IMR-90 (cell line): ENCODE results near the gene CAMP. TPM values are rescaled to one million over a fixed set of nuclear protein-coding genes. Genes with fewer than 3 reads are reported as not detected.

Experiments used
- ATAC-seq: fragments of 200-7000 bp; cut with Tn5 transposase; 2 replicates; pipeline ENCODE4 v1.9.1; 2020; ENCODE audit warnings: low read depth, mild to moderate bottlenecking, moderate library complexity
- BruUV-seq: library from RNA; stranded (reverse); fragments of 400-500 nt; replicated peaks from 2 replicates; lab custom pipeline; 2021; lab: Mats Ljungman, UMichigan
- CTCF ChIA-PET: fragments of 300-600 bp; formaldehyde crosslinking; extraction: SDS; loops from one replicate; lab custom pipeline; 2021; ENCODE audit warnings: antibody characterized with exemption; lab: Yijun Ruan, JAX
- POLR2A ChIA-PET: fragments of 300-600 bp; sonication (Branson Sonifier 250); formaldehyde crosslinking; loops from one replicate; lab custom pipeline; 2022; ENCODE audit warnings: antibody characterized with exemption; ENCODE audit not compliant: unreplicated experiment; lab: Charles Lee
- DNase-seq: peaks from one replicate; pipeline ENCODE4 v3.0.0; 2013
- H2AFZ ChIP-seq: replicated peaks from 2 replicates; pipeline ENCODE3; 2013; ENCODE audit warnings: low read length, mild to moderate bottlenecking; ENCODE audit not compliant: poor library complexity
- H2AK5ac ChIP-seq: 2 replicates; pipeline ENCODE4 v1.6.1; 2013; ENCODE audit warnings: low read depth, low read length, inconsistent platforms
- H2AK9ac ChIP-seq: replicated peaks from 2 replicates; pipeline ENCODE3; 2013; ENCODE audit warnings: mild to moderate bottlenecking, low read depth, low read length, moderate library complexity; ENCODE audit not compliant: poor library complexity
- H2BK120ac ChIP-seq: 2 replicates; pipeline ENCODE4 v1.6.1; 2013; ENCODE audit warnings: low read depth, low read length, inconsistent platforms
- H2BK15ac ChIP-seq: 3 replicates; pipeline ENCODE4 v1.6.1; 2013; ENCODE audit warnings: low read depth, low read length, inconsistent platforms
- H2BK20ac ChIP-seq: 2 replicates; pipeline ENCODE4 v1.6.1; 2013; ENCODE audit warnings: low read depth, mild to moderate bottlenecking, inconsistent platforms, low read length, moderate library complexity
- H2BK5ac ChIP-seq: 2 replicates; pipeline ENCODE4 v1.6.1; 2013; ENCODE audit warnings: mild to moderate bottlenecking, low read depth, low read length, inconsistent platforms; ENCODE audit not compliant: poor library complexity, severe bottlenecking
- H3K14ac ChIP-seq: replicated peaks from 2 replicates; pipeline ENCODE4 v1.6.1; 2013; ENCODE audit warnings: low read depth, low read length, inconsistent platforms
- H3K18ac ChIP-seq: 2 replicates; pipeline ENCODE4 v1.6.1; 2013; ENCODE audit warnings: low read depth, low read length, control low read depth
- H3K23ac ChIP-seq: 2 replicates; pipeline ENCODE4 v1.6.1; 2013; ENCODE audit warnings: low read depth, low read length, inconsistent platforms
- H3K27ac ChIP-seq: 2 replicates; pipeline ENCODE4 v1.5.1; 2013; ENCODE audit warnings: mild to moderate bottlenecking, control low read depth, low read length; ENCODE audit not compliant: insufficient read depth
- H3K27me3 ChIP-seq: 2 replicates; pipeline ENCODE4 v1.6.1; 2013; ENCODE audit warnings: low read length; ENCODE audit not compliant: control insufficient read depth, insufficient read depth
- H3K36me3 ChIP-seq: 2 replicates; pipeline ENCODE4 v1.6.1; 2013; ENCODE audit warnings: low read length, mixed read lengths; ENCODE audit not compliant: control insufficient read depth, insufficient read depth
- H3K4ac ChIP-seq: 2 replicates; pipeline ENCODE4 v1.6.1; 2013; ENCODE audit warnings: low read depth, low read length, inconsistent platforms
- H3K4me1 ChIP-seq: 2 replicates; pipeline ENCODE4 v1.6.1; 2013; ENCODE audit warnings: low read length, mixed read lengths; ENCODE audit not compliant: control insufficient read depth, insufficient read depth
- H3K4me2 ChIP-seq: 2 replicates; pipeline ENCODE4 v1.6.1; 2013; ENCODE audit warnings: low read depth, mild to moderate bottlenecking, control low read depth, low read length, moderate library complexity
- H3K4me3 ChIP-seq: 2 replicates; pipeline ENCODE4 v1.5.1; 2013; ENCODE audit warnings: low read depth, mild to moderate bottlenecking, control low read depth, low read length, moderate library complexity; ENCODE audit not compliant: insufficient read depth
- H3K56ac ChIP-seq: 2 replicates; pipeline ENCODE4 v1.6.1; 2013; ENCODE audit warnings: low read length, inconsistent platforms; ENCODE audit not compliant: insufficient read depth; ENCODE audit errors: extremely low read depth
- H3K79me1 ChIP-seq, 2 experiments: 2 replicates each; pipeline ENCODE4 v1.6.1; 2013; ENCODE audit warnings: low read length in 2 of 2, inconsistent platforms in 1 of 2, low read depth in 1 of 2
- H3K9ac ChIP-seq: 2 replicates; pipeline ENCODE4 v1.6.1; 2013; ENCODE audit warnings: low read depth, low read length, control low read depth
- H3K9me1 ChIP-seq: 2 replicates; pipeline ENCODE4 v1.6.1; 2013; ENCODE audit warnings: low read length, inconsistent platforms; ENCODE audit not compliant: insufficient read depth
- H3K9me3 ChIP-seq: 2 replicates; pipeline ENCODE4 v1.6.1; 2013; ENCODE audit warnings: low read length; ENCODE audit not compliant: control insufficient read depth, insufficient read depth
- H4K20me1 ChIP-seq: 2 replicates; pipeline ENCODE4 v1.6.1; 2013; ENCODE audit warnings: low read length, inconsistent platforms; ENCODE audit not compliant: insufficient read depth
- H4K5ac ChIP-seq: 2 replicates; pipeline ENCODE4 v1.6.1; 2013; ENCODE audit warnings: mild to moderate bottlenecking, low read depth, low read length, control low read depth
- H4K8ac ChIP-seq, 2 experiments: 2 replicates each; pipeline ENCODE4 v1.6.1; 2013; ENCODE audit warnings: low read depth in 2 of 2, low read length in 2 of 2, control low read depth in 1 of 2, inconsistent platforms in 1 of 2
- H4K91ac ChIP-seq: 2 replicates; pipeline ENCODE4 v1.6.1; 2013; ENCODE audit warnings: low read depth, low read length, inconsistent platforms; ENCODE audit not compliant: insufficient read depth
- CTCF ChIP-seq: conservative IDR thresholded peaks from 2 replicates; pipeline ENCODE4 v1.5.1; 2012; ENCODE audit warnings: mild to moderate bottlenecking, low read depth, low read length, improper control_type of control experiment
- ELK1 ChIP-seq: fragments of 150-350 bp; IDR thresholded peaks from 2 replicates; pipeline ENCODE4 v1.6.1; 2016; ENCODE audit warnings: low read depth, mild to moderate bottlenecking, low read length, moderate library complexity, borderline replicate concordance
- POLR2A ChIP-seq: IDR thresholded peaks from 2 replicates; pipeline ENCODE4 v1.6.1; 2012; ENCODE audit warnings: mild to moderate bottlenecking, low read depth, low read length
- WGBS, 2 experiments: methylation state at CpG; one replicate each; pipeline versions ENCODE4 v1.1.5 to v1.1.7; 2013; ENCODE audit warnings: missing lambda C conversion rate in 2 of 2; ENCODE audit not compliant: insufficient read length in 1 of 2; ENCODE audit errors: extremely low coverage in 2 of 2; 5-methylcytosine and 5-hydroxymethylcytosine counted together
- dilution Hi-C: fragments of 300-500 bp; cut with HindIII; formaldehyde crosslinking; loops from one replicate; pipeline ENCODE4 v1.14.3; 2018; ENCODE audit warnings: low sequenced_read_pairs; ENCODE audit not compliant: unreplicated experiment
- in situ Hi-C: fragments of 300-500 bp; cut with MboI; formaldehyde crosslinking; loops from 3 replicates; pipeline ENCODE4 v1.14.3; 2019; ENCODE audit warnings: low sequenced_read_pairs, inconsistent platforms, mixed read lengths
- intact Hi-C: fragments of 100-400 bp; cut with micrococcal nuclease; formaldehyde crosslinking; loops from 2 replicates; pipeline ENCODE4 v1.10.0; 2022
- polyA plus RNA-seq, 3 experiments: library from polyadenylated mRNA; depleted of rRNA; stranded (reverse); fragments of >200 nt; gene quantifications; 2 replicates each; pipeline ENCODE4 v1.2.3, GENCODE V29; 2012; ENCODE audit warnings: low replicate concordance in 1 of 3
- total RNA-seq: library from RNA; depleted of rRNA; stranded (reverse); fragments of >200 nt; gene quantifications from 2 replicates; pipeline ENCODE4 v1.2.3, GENCODE V29; 2012

Gene CAMP
- total and polyA plus RNA-seq, 2 of the 4 experiments (the other 2 are of a cell fraction), result not detected

- in situ Hi-C loops, result no loop called here
- Histone ChIP-seq H3K27me3 (no peaks in the 10 kb centered on the region), H2BK20ac (no peak overlapping the region), H4K5ac (no peak overlapping the region), H2AK5ac (no peak overlapping the region), H3K9me1 (no peaks in the 10 kb centered on the region), H3K4me3 (no peak overlapping the region), H3K4me1 (no peaks in the 10 kb centered on the region), H3K18ac (no peak overlapping the region), H3K4ac (no peak overlapping the region), H2BK5ac (no peak overlapping the region), H2AK9ac (peak overlapping the region; percentile 28), H2BK15ac (no peak overlapping the region), H3K56ac (no peak overlapping the region), H3K9ac (no peak overlapping the region), H4K91ac (no peak overlapping the region), H2AFZ (no peak overlapping the region), H3K27ac (no peak overlapping the region), H3K79me1 (no peaks in the 10 kb centered on the region), H3K23ac (no peak overlapping the region), H3K14ac (no peak overlapping the region), H4K20me1 (no peaks in the 10 kb centered on the region), H3K4me2 (no peak overlapping the region), H3K9me3 (peaks cover 2% of the 10 kb centered on the region; the same call in 1 of the 2 replicates), H2BK120ac (no peak overlapping the region), H3K36me3 (peaks cover 17% of the 10 kb centered on the region), H4K8ac (no peak overlapping the region)
- TF ChIP-seq POLR2A (no peak), ELK1 (no peak), CTCF (no peak)
- ChIA-PET CTCF (interaction anchor here (0.6 to 3.1 kb wide), 2 partner anchors 66 to 168 kb away, joined by 5 to 18 read pairs; no protein-coding TSS in a partner anchor), POLR2A (no interaction called here)
- BruUV-seq, result no TSS peak
- dilution Hi-C loops, result no loop called here
- intact Hi-C loops, result no loop called here
- no peak for ATAC-seq
- WGBS, 2 experiments, result 100% methylated on average over 4 of the region's 13 CpGs; no CpG with 5 or more reads in 1 of the 2 experiments
- DNase-seq, result no peak
Observed at GRCh38 chr3:48268381-48268935, 45.2 kb downstream of the CAMP start.
